ENCODE measurements around the gene MIER2.

Gene MIER2

DNA sequence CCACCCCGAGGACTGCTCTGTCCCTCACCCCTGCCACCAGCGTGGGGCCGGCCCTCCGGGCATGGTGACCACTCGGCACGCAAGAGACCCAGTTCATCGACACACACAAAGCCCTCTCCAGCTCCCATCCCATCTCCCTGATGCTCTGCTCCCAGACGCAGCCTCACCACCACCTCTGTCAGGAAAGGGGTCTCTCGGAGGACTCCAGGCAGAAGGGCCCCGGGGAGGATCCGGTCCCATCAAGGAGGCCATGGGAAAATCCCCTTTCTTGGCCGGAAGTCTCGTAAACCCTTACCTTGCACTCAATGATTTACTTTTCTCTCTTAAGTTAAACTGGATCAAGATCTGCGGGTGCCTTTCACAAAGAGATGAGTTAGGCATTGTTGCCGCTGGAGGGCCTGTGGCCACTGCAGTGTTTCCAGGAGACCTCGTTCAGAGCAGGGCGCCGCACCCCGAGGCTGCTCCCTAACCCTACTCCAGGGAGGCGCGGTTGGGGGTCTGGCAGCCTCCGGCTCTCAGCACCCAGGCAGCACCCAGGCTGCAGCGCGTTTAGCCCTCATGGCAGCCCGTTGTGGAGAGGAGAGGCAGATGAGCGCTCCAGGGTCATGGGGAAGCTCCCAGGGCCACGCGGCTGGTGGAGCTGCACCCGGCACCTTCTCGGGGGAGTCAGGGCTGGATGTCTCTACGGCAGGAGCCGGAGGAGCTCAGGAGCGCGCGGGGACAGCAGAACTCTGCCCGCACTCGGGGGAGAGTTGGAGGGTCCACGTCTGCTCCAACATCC, 33.4 kb upstream of the MIER2 start:
- no peak for DNase-seq (ENCODE audit: low spot score)

- no peak for DNase-seq (ENCODE audit: low spot score)
These were observed 31.5 kb upstream of the MIER2 start for GRCh38 chr19:376111-376470.

GRCh38 chr19:375395-376110, 31.0 kb upstream of the MIER2 start:
- no peak for DNase-seq (ENCODE audit: low spot score)

DNA sequence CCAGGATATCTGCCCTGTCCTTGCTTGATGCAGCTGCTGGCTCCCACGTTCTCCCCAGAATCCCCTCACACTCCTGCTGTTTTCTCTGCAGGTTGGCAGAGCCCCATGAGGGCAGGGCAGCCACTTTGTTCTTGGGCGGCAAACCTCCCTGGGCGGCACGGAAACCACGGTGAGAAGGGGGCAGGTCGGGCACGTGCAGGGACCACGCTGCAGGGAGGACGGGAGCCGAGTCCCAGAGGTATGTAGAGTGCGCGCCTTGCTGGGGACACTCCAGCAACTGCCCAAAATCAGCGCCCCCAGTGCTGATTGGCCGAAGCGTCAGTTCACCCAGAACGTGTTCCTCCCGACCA, 30.3 kb upstream of the MIER2 start:
- no peak for DNase-seq (ENCODE audit: low spot score)

DNA sequence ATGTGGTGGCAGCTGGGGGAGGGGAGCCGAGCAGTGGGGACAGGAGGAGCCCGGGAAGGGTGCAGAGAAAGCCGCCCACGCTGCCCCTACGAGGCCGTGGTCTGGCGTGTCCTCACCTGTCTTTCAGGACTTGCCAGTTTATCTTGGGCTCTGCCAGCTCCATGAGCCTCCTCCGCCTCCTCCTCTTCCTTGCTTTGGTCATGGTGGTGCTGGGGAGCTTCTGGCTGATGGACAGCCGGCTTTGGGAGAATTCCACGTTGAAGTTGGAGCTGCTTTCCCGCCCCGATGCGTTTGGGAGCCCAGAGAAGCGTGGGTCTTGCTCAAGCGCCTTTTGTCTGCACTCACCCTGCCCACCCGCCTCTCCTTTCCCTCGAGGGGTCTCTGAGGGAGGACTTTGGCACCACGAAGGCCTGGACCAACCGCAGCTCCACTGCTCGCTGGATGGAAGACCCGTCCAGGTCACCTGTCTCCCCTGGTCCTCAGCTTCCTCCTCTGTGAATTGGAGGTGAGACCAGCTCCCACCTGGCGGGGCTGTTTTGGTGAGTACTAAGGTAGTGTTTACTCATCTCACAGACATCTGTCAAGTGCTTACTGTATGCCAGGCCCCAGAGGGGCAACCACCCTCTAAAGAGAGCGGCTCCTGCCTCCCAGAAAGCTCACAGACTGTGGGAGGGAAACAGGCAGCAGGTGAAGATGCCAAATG, 29.7 kb upstream of the MIER2 start:
- DNase-seq (ENCODE audit: low spot score), result no peak

- no peak for DNase-seq (ENCODE audit: low spot score)
These were observed 29.0 kb upstream of the MIER2 start for GRCh38 chr19:373391-374182.

- no peak for DNase-seq (ENCODE audit: low spot score)
These were observed 27.8 kb upstream of the MIER2 start for GRCh38 chr19:372306-372890.

DNA sequence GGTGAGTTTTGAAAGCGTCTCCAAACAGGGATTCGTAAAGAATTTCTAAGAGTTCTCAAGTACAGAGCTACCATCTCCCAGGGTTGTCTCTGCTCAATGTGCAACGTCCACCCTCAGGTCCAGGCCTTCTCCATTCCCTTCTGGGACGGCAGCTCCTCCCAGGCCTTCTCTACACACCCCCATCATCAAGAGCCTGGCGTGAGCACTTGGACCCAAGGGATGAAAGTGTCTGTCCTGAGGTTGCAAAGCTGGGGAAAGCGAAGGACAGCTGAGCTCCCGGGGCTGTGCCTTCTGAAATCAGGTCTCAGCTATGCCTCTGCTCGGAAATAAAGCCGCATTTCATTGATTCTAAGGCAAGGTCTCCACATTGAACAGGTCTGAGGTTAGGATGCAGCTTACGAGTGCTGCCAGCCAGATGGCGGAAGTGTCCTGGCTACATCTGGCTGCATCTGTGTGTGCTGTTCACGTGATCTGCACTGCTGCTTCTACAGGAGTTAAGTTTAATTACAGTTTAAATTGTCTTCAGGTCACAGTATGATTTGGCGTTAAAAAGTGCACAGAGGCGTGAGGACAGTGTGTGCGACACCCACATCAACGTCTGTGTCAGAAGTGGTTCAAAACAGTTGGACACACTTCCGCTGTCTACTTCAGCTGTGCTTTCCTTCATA, 27.0 kb upstream of the MIER2 start:
- DNase-seq (ENCODE audit: low spot score), result no peak

DNA sequence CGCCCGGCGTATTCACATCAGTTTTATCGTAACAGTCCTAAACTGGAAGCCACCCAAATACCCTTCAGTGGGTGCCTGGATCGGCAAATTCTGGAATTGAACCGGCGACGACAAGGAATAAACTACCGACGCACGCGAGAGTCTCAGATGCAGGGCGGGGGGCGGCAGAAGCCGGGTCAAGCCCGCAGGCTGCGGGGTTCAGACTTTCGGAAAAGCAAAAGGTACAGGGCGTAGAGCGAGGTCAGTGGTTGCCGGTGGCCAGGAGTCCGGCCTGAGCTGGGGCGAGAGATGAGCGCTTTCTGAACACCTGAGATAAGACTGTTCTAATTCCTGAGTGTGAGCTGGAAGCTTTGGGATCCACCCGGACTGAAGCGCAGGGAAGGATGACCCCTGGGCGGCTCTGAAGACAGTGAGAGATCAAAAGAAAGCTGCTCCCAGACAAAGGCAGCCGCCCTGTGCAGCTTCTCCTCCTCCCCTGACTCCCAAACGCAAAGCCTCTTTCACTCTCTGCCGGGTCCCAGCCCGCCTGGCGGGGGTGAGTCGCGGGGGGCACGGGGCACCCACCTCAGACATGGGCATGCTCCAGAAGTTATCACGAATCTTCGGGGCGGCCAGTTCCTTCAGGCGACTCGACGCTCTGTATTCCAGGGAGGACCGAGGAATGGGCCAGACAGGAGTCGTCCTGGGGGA, 26.2 kb upstream of the MIER2 start:
- no peak for DNase-seq (ENCODE audit: low spot score)

DNA sequence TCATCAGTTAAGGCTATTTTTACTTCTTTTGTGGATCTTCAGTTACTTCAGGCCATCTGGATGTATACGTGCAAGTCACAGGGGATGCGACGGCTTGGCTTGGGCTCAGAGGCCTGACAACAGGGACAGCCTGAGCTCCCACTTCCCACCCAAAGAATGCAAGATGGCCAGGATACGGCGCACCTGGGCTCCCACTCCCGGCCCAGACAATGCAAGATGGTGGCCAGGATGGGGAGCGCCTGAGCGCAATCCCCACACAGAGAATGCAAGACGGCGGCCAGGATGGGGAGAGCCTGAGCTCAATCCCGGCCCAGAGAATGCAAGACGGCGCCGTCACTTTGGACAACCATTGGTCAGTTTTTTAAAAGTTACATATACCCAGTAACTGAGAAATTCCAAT, 25.3 kb upstream of the MIER2 start:
- no peak for DNase-seq (ENCODE audit: low spot score)

DNA sequence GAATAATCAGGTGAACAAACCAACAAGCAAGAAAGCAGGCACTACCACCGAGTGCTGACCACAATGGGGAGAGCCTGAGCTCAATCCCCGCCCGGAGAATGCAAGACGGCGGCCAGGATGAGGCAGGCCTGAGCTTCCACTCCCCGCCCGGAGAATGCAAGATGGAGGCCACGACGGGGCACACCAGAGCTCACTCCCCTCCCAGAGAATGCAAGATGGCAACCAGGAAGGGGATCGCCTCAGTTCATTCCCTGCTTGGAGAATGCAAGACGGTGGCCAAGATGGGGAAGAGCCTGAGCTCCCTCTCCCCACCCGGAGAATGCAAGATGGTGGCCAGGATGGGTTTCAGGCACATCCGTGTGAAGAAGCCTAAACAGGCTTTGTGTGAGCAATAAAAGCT, 24.7 kb upstream of the MIER2 start:
- no peak for DNase-seq (ENCODE audit: low spot score)

- no peak for DNase-seq (ENCODE audit: low spot score)
These were observed 24.0 kb upstream of the MIER2 start for GRCh38 chr19:368630-369024.

DNA sequence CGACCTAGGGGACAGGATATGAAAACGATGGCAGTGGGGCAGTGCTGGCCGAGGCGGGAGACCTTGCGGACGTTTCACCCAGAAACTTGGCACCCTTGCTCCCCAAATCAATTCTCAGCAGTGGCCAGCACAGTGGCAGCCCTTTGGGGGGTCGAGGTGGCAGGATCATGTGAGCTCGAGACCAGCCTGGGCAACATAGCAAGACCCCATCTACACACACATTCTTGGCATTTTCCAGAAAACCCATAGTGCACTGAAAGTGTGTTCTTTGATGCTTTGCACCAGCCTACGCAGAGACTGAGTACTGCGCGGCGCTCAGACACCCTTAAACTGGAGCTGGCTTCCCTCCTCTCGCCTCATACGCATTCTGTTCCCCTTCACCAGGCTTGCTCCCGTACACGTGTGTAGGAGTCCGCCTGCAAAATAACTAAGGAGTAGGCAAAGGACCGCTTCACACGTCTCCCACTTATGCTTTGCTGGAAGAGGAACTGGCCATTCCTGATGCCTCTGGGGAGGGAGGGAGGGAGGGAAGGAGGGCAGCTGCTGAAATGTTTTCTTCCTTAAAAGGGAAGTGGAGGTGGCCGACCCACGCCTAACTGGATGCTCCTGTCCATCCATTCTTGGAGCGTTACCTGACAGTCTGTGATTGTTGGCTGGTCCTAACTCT, 23.5 kb upstream of the MIER2 start:
- DNase-seq (ENCODE audit: low spot score), result no peak

DNA sequence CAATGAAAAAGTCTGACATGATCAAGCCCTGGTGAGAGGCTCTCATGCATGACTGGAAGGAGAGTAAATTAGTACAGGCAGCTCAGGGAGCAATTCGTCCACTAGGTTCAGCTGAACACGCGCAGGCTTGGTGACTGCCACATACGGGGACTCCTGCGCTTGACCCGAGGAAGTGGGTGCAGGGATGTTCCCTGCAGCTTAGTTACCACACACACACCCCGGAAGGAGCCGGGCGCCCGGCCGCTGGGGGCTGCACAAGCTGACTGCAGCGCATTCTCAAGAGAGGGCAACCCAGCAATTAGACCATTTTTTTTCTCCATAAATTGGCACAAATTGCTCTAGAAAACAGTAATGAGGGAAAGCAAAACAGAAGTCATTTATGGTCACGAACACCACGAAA, 23.0 kb upstream of the MIER2 start:
- no peak for DNase-seq (ENCODE audit: low spot score)

GRCh38 chr19:366951-367350, 22.4 kb upstream of the MIER2 start:
- no peak for DNase-seq (ENCODE audit: low spot score)

DNA sequence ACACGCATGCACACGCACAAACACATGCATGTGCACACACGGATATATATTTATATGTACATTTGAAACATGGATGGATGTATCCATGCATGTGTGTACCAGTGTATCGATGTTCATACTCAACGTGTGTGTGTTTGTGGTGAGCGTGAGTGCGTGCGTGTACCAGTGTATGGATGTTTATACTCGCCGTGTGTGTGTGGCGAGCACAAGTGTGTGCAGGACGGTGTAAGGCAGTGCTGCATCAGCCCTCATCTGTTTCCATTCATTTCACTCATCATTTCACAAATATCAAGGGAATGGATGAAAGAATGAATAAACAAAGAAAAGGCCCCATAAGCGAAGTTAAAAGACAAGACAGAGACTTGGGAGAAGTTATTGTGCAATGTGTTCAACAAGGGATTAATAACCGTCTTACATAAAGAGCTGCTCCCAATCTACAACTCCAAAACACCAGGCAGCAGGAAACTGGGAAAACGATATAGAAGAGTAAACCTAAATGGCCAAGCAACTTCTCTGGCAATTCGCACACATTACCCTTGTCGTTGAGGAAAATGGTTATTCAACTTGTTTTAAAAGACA, 21.7 kb upstream of the MIER2 start:
- no peak for DNase-seq (ENCODE audit: low spot score)

GRCh38 chr19:364496-365287, 20.1 kb upstream of the MIER2 start:
- DNase-seq (ENCODE audit: low spot score), result no peak

DNA sequence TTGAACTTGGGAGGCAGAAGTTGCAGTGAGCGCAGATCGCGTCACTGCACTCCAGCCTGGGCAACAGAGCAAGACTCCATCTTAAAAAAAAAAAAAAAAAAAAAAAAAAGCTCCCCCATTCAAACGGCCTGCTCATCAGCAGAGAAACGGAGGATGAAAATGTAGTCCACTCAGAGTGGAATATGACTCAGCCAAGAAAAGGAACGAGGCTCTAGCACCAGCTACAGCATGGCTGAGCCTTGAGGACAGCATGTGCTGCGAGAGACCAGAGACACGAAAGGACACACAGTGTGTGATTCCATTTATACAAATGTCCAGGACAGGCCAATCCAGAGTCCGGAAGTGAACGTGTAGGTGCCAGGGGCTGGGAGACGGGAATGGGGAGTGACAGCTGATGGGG, 18.1 kb upstream of the MIER2 start:
- DNase-seq (ENCODE audit: low spot score), result no peak

GRCh38 chr19:362154-362553, 17.6 kb upstream of the MIER2 start:
- no peak for DNase-seq (ENCODE audit: low spot score)

- no peak for DNase-seq (ENCODE audit: low spot score)
These were observed 15.0 kb upstream of the MIER2 start for GRCh38 chr19:359653-359925.
